Superior temporal gyrus (tissue), 1 donor: ENCODE data around the gene CLDN17.

ENCODE experiments used
- DNase-seq: peaks from one replicate; pipeline ENCODE4 v3.0.0-alpha.2; 2016; ENCODE audit errors: extremely low spot score

CLDN17 gene

GRCh38 chr21:30166705-30167104 lies at the start of gene CLDN17:
TSS of gene CLDN17 (minus strand) at chr21:30166805. CDS start at chr21:30166617, 188 bp downstream.
- DNase-seq, result no peak

DNA sequence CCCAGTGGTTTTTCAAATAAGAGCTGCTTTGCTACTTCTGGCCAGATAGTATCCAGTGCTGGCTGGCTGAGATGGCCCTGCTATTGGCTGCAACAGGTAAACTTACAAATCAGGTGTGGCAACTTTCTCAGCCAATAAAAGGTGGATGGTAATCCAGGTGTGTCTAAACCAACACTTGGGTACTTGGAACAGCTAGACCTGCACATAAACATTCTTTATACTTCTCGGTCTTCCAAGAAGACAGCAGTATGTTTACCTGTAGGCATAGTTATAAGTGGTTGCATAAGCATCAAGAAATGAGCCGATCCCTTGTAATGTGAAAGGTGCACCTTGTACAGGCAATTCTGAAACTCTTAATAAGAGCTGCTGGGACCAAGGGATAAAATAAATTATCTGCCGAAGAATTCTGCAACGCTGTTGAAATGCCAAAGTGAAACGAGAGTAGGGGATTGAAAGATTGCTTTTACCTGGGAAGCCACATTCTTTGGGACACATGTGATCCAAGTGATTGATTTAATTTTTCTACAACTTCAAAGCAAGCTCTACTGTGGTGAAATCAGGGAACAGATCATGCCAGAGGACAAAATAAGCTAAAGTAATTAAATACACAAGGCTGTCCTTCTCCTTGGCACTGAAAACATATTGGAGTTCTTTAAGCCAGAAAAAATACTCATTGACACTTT lies 49.6 kb upstream of the CLDN17 start, which contains the start of gene CLDN8:
CLDN8 (minus strand) TSS at position 57 of the 683 bp plus-strand sequence. CDS start 172 bp downstream, outside the sequence.
- no peak for DNase-seq

GRCh38 chr21:30211071-30211470 lies 44.5 kb upstream of the CLDN17 start:
- DNase-seq, result no peak

DNA sequence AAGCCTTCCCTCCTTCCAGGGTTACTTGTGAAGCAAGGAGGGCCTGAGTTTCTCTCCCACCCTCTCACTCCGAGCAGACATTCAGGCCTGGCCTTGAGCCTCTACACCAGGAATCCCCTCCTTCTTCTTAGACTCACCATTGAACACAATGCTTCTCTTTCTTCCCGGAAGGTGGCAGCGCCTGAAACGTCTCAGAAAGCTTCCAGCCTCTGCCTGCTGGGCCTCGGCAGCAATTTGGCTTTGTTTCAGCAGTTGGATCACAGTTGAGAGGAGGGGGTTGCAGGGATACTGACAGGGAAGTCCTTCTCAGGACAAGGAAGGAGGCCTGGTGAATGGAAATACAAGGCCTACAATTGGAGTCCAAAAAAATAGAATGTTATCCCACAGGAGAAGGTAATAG lies 43.0 kb upstream of the CLDN17 start:
- no peak for DNase-seq

DNA sequence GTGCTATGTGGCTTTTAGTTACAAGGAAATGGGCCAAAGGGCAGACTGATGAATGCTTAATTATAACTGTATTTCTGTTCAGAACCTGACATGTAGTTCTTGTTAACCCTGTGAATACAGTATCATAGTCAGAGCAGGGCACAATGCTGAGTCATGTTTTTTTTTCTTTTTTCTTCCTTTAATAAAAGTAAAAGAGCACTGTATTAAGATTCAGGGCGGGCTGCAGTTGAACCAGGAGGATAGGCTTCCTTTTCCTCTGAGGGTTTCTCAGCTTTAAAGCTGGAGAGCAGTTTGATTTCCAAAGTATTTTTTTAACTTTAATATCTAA lies 40.6 kb upstream of the CLDN17 start:
- DNase-seq, result no peak

- DNase-seq, result no peak
Measured at GRCh38 chr21:30206551-30207251, 40.1 kb upstream of the CLDN17 start.

- no peak for DNase-seq
Measured at GRCh38 chr21:30200000-30200399, 33.4 kb upstream of the CLDN17 start.

DNA sequence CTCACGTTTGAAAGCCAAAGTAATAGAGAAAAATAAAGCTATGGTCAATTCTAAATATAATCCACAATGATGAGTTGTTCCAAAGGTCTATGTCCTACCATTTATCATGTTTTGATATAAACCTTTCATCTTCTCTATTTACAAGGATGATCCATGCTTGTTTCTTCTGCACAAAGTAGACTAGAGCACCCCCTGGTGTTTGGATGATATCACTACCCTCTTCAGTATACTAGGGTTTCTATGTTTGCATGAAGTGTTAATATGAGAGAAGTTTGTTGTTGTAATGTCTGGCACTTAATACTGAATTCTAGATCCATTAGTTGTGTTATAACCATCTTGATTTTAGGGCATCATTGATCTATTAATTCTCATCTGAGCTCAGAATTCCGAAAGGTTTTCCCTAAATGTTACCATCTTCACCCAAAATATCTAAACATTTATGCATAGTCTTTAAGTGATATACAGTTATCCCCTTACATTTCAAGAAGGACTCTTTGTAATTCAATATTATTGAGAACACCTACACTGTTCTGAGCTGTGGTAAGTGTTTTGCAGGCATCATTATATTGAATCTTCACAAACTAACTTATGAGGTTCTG lies 28.2 kb upstream of the CLDN17 start:
- peak; percentile 53 for DNase-seq

DNA sequence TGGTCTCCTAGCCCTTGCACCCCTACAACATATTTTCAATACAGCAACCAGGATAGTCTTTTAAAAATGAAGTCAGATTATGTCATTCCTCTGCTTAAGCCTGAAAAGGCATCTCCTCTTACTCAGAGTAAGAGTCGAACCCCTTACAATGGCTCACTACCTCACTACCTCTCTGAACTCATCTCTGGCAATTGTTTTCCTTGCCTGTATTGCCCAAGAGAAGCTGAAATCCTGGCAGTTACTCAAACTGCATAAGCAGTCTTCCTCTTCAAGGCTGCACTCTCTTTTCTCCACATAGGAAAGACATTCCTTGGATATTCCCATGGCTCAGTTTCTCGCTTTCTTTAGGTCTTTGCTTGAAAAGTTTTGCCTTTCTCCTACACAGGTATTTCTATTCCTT lies 26.6 kb upstream of the CLDN17 start:
- no peak for DNase-seq

DNA sequence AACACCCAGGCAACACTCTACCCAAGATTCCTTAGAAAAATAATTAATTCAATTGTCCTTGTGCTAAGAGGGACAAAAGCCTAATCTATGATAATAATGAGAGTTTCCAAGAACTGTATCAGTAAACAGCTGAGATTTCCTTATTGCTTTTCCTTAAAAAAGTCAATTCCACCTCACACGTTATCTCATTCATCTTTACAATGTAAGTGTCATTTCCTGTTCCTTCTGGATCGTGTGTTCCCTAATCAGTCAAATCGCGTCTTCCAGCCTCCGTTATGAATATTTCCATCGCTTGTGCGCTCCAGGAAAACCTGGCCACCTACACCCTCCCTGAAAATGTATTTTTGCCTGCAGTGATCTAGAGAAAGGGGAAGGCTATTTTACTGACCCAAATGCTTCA lies 23.9 kb upstream of the CLDN17 start:
- DNase-seq, result no peak

DNA sequence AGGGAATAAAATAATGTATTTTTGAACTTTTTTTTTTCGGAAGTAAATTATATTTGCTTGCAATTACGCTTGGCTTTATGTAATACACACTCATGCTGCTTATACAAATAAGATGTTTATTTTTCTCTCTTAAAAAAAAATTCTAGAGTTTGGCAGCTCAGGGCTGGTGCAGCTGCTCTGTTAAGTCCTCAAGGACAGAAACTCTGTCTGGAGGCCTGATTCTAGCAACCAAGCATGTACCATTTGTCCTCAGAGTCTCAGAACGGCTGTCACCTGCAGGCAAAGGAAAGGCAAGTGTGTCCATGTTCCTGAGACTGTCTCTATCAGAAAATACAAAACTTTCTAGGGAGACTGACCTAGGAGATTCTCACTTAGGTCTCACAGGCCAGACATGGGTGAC lies 23.2 kb upstream of the CLDN17 start:
- no peak for DNase-seq

GRCh38 chr21:30186242-30186641 lies 19.6 kb upstream of the CLDN17 start:
- DNase-seq, result no peak

- DNase-seq, result no peak
Measured at GRCh38 chr21:30168086-30168485, 1.5 kb upstream of the CLDN17 start.

- DNase-seq, result no peak
Measured at GRCh38 chr21:30166171-30166570, 434 bp downstream of the CLDN17 start.

DNA sequence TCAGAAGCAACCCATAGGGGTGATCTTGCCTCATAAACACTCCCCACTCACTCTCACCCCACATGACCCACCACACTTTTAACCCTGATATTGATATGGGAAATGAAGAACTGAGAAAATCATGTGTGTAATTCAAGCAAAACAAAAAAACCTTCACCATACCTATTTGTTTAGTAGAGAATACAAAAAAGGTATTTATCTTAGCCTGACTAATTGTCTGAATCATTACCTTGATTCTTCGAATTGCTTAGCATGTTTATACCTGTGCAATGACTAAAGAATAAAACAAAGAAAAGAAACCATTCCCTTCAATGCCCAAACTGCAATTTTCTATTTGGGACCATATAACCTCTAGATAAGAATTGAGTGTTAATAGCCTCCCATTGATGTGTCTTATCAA lies 1.8 kb downstream of the CLDN17 start:
- no peak for DNase-seq

- DNase-seq, result no peak
Measured at GRCh38 chr21:30153697-30154340, 12.8 kb downstream of the CLDN17 start.

GRCh38 chr21:30152792-30153191 lies 13.8 kb downstream of the CLDN17 start:
- DNase-seq, result no peak

DNA sequence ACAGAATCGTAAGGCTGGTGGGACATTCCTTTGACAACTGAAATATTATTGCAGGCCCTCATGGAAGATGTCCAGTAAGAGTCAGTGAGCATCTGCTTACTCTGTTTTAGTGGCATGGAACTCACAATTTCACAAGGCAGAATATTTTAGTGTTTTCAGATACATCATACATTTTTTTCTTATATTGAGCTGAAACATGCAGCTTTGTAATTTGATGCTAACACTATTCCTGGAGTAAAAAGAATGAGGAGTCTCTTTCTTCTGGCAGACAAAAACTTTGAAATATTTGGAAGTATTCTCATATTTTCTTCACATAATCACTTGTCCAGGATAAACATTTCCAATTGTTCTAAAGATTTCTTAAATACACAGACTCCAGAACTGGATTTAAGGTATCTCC lies 17.7 kb downstream of the CLDN17 start:
- no peak for DNase-seq

DNA sequence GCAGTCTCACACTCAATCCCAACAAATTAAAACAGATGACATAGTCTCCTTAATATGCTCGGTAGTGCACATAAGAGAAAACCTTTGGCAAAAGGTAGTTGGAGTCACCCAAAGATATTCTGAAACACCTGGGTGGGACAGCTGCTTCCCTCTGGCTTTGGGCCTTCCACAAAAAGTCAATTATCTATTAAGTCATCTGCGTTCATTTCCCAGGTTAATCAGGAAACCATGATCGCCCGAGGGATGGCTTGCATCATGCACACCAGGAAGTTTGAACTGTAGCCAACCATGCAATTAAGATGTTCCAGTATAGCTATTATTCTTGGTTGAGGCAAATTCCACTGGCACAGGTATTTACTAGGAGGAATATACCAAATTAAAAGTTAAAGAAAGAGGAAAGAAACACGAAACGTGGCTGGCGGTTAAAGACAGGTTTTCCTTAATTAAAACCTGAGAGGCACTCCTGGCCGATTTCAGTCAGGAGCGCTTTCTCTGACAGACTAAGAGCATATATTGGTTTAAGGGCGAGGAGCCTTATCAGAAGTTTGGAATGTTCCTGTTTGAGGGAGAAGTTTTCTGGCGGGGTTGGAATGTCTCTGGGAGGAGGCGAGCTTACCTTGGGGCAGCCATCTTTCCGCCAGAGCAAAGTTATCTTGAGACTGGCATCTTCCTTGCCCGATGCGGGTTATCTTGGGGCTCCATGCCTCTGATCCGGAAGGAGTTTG lies 19.9 kb downstream of the CLDN17 start:
- DNase-seq, result no peak

- DNase-seq, result no peak
Measured at GRCh38 chr21:30138483-30138882, 28.1 kb downstream of the CLDN17 start.

DNA sequence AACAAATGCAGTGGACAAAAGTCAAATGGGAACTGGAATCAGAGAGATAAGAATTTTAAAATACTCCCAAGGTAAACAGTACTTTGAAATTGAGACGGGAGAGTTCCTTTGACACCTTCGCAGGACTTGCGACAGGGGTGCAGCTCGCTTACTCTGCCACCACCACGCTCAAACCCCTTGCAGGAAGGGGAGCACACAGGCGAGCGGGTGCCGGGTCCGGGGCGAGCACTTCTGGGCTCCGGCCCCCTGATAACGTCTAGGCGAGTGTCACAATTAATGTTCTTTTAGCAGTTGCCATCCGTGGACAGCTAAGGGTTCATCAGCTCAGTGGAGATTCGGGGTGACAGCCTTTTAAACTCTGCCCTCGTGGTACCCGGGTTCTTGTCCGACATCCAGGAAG lies 37.4 kb downstream of the CLDN17 start:
- DNase-seq, result no peak

DNA sequence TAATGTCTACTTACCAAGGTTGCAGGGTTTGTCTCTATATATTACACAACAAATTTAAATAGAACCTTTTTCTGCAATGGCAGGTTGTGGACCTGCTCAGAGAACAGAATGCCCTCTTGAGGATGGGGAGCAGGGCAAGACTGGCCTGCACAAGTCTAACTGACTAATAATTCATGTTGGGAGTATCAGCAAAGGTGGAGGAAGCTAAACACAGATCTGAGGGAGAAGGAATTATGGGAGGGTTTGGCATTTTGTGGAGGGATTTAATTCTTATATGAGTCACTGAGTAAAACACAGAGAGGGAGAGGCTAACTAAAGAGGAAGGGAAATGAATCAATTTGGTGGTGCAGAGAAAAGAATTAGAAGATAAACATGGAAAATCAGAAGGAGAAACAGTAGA lies 40.0 kb downstream of the CLDN17 start:
- no peak for DNase-seq
